CD4-positive, alpha-beta T cell (primary cell): Measurements from ENCODE around the gene ACTR3C. TPM values are rescaled to one million over a fixed set of nuclear protein-coding genes. Genes with fewer than 3 reads are reported as not detected.

Experiments used
- ATAC-seq: fragments of 200-7000 bp; cut with Tn5 transposase; one replicate; pipeline ENCODE4 v1.10.0; 2022; ENCODE audit warnings: mild to moderate bottlenecking; ENCODE audit not compliant: poor library complexity
- CTCF ChIA-PET: fragments of 350-600 bp; sonication (Branson Sonifier 250); formaldehyde crosslinking; loops from one replicate; lab custom pipeline; 2021; ENCODE audit warnings: antibody characterized with exemption, inconsistent platforms; lab: Charles Lee
- POLR2A ChIA-PET: fragments of 350-600 bp; sonication (Branson Sonifier 250); formaldehyde crosslinking; loops from one replicate; lab custom pipeline; 2021; ENCODE audit warnings: antibody characterized with exemption, inconsistent platforms; lab: Charles Lee
- DNase-seq, 14 experiments: peaks; one replicate each; pipeline ENCODE4 v3.0.0-alpha.2; 2013 to 2020; ENCODE audit warnings: mixed read lengths in 2 of 14
- H3K27ac ChIP-seq, 2 donors: one replicate each; pipeline versions ENCODE4 v1.5.1 to v1.7.0; 2013; ENCODE audit warnings: low read length in 2 of 2, low read depth in 1 of 2, mild to moderate bottlenecking in 1 of 2
- H3K27me3 ChIP-seq, 2 experiments: 1 replicate in 1 of 2; 2 replicates in 1 of 2; pipeline versions ENCODE4 v1.6.1 to v1.7.0; 2013; ENCODE audit warnings: low read length in 2 of 2, control low read depth in 1 of 2, mild to moderate bottlenecking in 1 of 2, moderate library complexity in 1 of 2; ENCODE audit not compliant: insufficient read depth in 2 of 2, control insufficient read depth in 1 of 2
- H3K36me3 ChIP-seq: one replicate; pipeline ENCODE4 v1.6.1; 2013; ENCODE audit warnings: low read length, control low read depth; ENCODE audit not compliant: insufficient read depth
- H3K4me1 ChIP-seq: one replicate; pipeline ENCODE4 v1.6.1; 2013; ENCODE audit warnings: low read length, control low read depth; ENCODE audit not compliant: insufficient read depth
- H3K4me3 ChIP-seq: one replicate; pipeline ENCODE4 v1.5.1; 2013; ENCODE audit warnings: mild to moderate bottlenecking, low read length, moderate library complexity
- H3K9me3 ChIP-seq, 2 experiments: 1 replicate in 1 of 2; 2 replicates in 1 of 2; pipeline versions ENCODE4 v1.6.1 to v1.7.0; 2013; ENCODE audit warnings: low read length in 2 of 2, mild to moderate bottlenecking in 2 of 2, control low read depth in 1 of 2, moderate library complexity in 1 of 2; ENCODE audit not compliant: control insufficient read depth in 1 of 2, insufficient read depth in 1 of 2
- H3K27ac Mint-ChIP-seq: one replicate; pipeline ENCODE4 v1.8.0; 2020; ENCODE audit warnings: mixed read lengths
- H3K27me3 Mint-ChIP-seq: one replicate; pipeline ENCODE4 v1.8.0; 2021; ENCODE audit warnings: mixed read lengths
- H3K36me3 Mint-ChIP-seq: one replicate; pipeline ENCODE4 v1.8.0; 2021; ENCODE audit warnings: low read depth, mixed read lengths
- H3K4me1 Mint-ChIP-seq: one replicate; pipeline ENCODE4 v1.8.0; 2021; ENCODE audit warnings: low read depth, mixed read lengths
- H3K4me3 Mint-ChIP-seq: one replicate; pipeline ENCODE4 v1.8.0; 2020; ENCODE audit warnings: mild to moderate bottlenecking, mixed read lengths
- H3K9me3 Mint-ChIP-seq: one replicate; pipeline ENCODE4 v1.8.0; 2020; ENCODE audit warnings: mixed read lengths
- CTCF ChIP-seq: fragments of 200-600 bp; IDR thresholded peaks from one replicate; pipeline ENCODE4 v1.8.0; 2022; ENCODE audit warnings: antibody characterized with exemption, mild to moderate bottlenecking
- intact Hi-C, 2 experiments: fragments of 100-400 bp; cut with DNase I in 1 of 2; cut with micrococcal nuclease in 1 of 2; formaldehyde crosslinking; loops; one replicate each; pipeline versions ENCODE4 v1.15.1 to v1.9.0; 2023 to 2025; cut with DNase I, micrococcal nuclease
- total RNA-seq, 174 experiments: library from RNA in 2 of 174; stranded (reverse) in 2 of 174; gene quantifications; one replicate each; pipeline ENCODE4 v1.2.3 and lab custom pipeline; 2021 to 2026

The ACTR3C gene
- total RNA-seq, 2 experiments from 2014 or later = 1.9 to 3.4 TPM

- no peak for TF ChIP-seq CTCF
- Mint-ChIP-seq H3K27ac (no peak overlapping the region), H3K27me3 (no peaks in the 10 kb centered on the region), H3K36me3 (peaks cover 4% of the 10 kb centered on the region), H3K4me3 (no peak overlapping the region), H3K4me1 (peaks cover 61% of the 10 kb centered on the region), H3K9me3 (no peaks in the 10 kb centered on the region)
- H3K27ac ChIP-seq = no peak overlapping the region
- no peak for DNase-seq
- H3K4me3 ChIP-seq = no peak overlapping the region
- intact Hi-C loops = loop anchor here in 1 of 2 experiments (10.0 kb wide), 1 partner anchor 649 kb away; a partner anchor contains a TSS
- CTCF ChIA-PET = no interaction called here
- POLR2A ChIA-PET = no interaction called here
- H3K27me3 ChIP-seq = no peaks in the 10 kb centered on the region
- H3K9me3 ChIP-seq = no peaks in the 10 kb centered on the region
- H3K4me1 ChIP-seq = peaks cover 35% of the 10 kb centered on the region
- ATAC-seq = no peak
- H3K36me3 ChIP-seq = no peaks in the 10 kb centered on the region
These were observed 40.0 kb upstream of the ACTR3C start for GRCh38 chr7:150363370-150363769.

GRCh38 chr7:150361807-150362621 lies 38.7 kb upstream of the ACTR3C start:
- H3K9me3 ChIP-seq = no peaks in the 10 kb centered on the region
- H3K4me3 Mint-ChIP-seq = no peak overlapping the region
- H3K36me3 Mint-ChIP-seq = no peaks in the 10 kb centered on the region
- no peak overlapping the region for H3K4me3 ChIP-seq
- H3K9me3 Mint-ChIP-seq = no peaks in the 10 kb centered on the region
- DNase-seq (no peak), ATAC-seq (no peak)
- intact Hi-C loops = loop anchor here in 1 of 2 experiments (10.0 kb wide), 1 partner anchor 647 kb away; a partner anchor contains a TSS
- no peaks in the 10 kb centered on the region for H3K27me3 Mint-ChIP-seq
- POLR2A ChIA-PET = interaction anchor here (1.3 kb wide), 1 partner anchor 8 kb away, joined by 4 read pairs; no protein-coding TSS in a partner anchor
- no peak overlapping the region for H3K27ac Mint-ChIP-seq
- no peaks in the 10 kb centered on the region for H3K36me3 ChIP-seq
- H3K4me1 Mint-ChIP-seq = peaks cover 64% of the 10 kb centered on the region
- H3K27me3 ChIP-seq = no peaks in the 10 kb centered on the region
- CTCF ChIA-PET = no interaction called here
- TF ChIP-seq CTCF = no peak
- H3K4me1 ChIP-seq = peaks cover 43% of the 10 kb centered on the region
- no peak overlapping the region for H3K27ac ChIP-seq

GRCh38 chr7:150361402-150361801 lies 38.1 kb upstream of the ACTR3C start:
- Mint-ChIP-seq H3K27ac (no peak overlapping the region), H3K36me3 (no peaks in the 10 kb centered on the region), H3K9me3 (no peaks in the 10 kb centered on the region), H3K4me3 (no peak overlapping the region), H3K4me1 (peaks cover 67% of the 10 kb centered on the region), H3K27me3 (no peaks in the 10 kb centered on the region)
- no peaks in the 10 kb centered on the region for H3K27me3 ChIP-seq
- ChIA-PET CTCF (no interaction called here), POLR2A (interaction anchor here (1.3 kb wide), 1 partner anchor 9 kb away, joined by 4 read pairs; no protein-coding TSS in a partner anchor)
- DNase-seq (no peak), ATAC-seq (no peak)
- no peaks in the 10 kb centered on the region for H3K9me3 ChIP-seq
- intact Hi-C loops = loop anchor here in 1 of 2 experiments (10.0 kb wide), 1 partner anchor 647 kb away; a partner anchor contains a TSS
- H3K4me3 ChIP-seq = no peak overlapping the region
- TF ChIP-seq CTCF = no peak
- H3K36me3 ChIP-seq = no peaks in the 10 kb centered on the region
- H3K4me1 ChIP-seq = peaks cover 42% of the 10 kb centered on the region
- H3K27ac ChIP-seq = no peak overlapping the region
